HL-60/S4 treated with phorbol 12-myristate 13-acetate at 8.2 ng/mL for 4 days and 3 days (cell line): Measurements from ENCODE around the gene PTPN20.
"Not testable (repeated sequence)": the region's sequence is repeated elsewhere in the genome, so short reads cannot be mapped to it uniquely, and the experiment has no call there.

ENCODE experiments used
- in situ Hi-C: fragments of 300-500 bp; cut with MboI; formaldehyde crosslinking; loops from 2 replicates; pipeline ENCODE4 v1.15.0; 2022; ENCODE audit warnings: low sequenced_read_pairs

The PTPN20 gene

DNA sequence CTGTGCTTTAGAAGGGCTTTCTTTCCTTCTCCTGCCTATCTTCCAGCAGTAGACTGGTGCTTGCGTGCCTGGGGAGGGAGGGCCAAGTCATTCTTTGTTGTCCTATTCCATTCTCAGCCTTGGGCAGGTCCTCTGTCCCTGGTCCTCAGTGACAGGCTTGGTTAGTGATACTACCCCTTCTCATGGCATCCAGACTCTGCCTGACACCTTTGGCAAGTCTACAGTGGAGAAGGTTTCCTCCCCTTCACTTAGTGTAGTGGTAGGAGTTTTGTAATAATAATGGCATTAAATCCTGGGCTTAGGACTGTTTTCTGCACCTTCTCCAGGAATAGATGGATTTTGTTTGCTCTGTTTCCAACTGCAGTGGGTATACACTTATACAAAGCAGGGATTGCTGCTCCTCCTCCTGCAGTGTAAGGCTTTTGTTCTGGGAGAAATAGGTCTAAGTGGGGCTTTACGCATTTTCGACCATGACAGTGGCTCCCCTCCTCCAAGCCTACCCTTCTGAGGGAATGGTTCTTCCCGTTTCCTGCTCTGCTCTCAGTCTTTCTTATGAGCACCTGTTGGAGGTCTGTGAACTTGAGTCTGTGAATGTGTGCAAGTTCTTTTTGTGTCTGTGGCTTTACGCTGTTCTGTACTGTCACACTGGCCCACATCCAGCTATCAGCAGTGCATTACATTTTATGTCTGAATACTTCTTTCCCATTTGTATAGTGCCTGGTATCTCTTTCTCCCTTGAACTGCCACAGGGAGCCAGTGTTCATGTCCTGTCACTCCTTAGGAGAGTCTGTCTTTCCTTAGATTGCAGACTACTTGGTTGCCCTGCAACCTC lies 37.7 kb downstream of the PTPN20 start:
- in situ Hi-C loops, result not testable (repeated sequence)

DNA sequence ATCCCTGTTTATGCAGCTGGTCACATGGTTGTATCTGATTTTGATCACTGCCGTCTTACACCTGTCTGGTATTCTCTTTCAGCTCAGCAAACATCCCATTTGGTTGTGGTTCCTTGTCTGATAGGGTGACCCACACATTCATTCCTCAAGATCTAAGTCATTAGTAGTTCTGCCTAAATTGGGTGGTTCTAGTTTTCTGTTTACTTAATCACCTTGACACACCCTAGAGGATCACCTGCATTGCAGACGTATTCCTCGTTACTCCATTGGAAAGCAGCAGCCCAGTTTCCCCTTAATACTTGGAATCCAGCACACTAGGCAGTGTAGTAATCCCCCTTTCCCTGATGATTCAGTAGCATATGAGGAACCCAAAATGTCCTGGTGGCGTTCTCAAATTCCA lies 41.3 kb downstream of the PTPN20 start:
- in situ Hi-C loops, result not testable (repeated sequence)

DNA sequence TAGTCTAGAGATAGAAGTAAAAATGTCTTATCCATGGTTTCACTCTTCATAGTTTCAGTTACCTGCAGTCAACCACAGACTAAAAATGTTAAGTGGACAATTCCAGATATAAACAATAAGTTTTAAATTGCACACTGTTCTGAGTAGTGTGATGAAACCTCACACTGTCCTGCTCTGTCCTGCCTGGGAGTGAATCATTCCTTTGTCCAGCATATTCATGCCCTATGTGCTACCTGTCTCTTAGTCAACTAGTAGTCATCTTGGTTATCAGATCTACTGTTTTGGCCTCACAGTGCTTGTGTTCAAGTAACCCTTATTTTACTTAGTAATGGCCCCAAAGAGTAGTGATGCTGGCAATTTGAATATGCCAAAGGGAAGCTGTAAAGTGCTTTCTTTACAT lies 49.5 kb downstream of the PTPN20 start:
- in situ Hi-C loops, result not testable (repeated sequence)

DNA sequence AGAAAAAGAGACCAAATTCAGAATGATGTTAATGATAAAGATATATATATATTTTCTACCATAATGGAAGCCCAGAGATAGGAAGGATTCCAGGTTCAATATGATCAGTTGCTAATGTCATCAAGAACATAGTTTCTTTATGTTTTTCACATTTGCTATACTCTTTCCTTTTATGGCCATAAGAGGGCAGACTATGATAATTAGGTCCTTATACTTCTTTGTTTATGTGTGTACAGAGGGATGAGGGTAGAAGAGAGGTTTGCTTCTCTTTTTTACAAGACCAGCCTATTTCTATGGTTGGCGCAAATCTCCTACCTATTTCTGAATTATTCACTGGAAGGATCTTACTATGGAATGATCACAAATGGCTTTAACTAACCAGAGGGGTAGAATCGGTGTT lies 52.1 kb downstream of the PTPN20 start:
- in situ Hi-C loops, result not testable (repeated sequence)

DNA sequence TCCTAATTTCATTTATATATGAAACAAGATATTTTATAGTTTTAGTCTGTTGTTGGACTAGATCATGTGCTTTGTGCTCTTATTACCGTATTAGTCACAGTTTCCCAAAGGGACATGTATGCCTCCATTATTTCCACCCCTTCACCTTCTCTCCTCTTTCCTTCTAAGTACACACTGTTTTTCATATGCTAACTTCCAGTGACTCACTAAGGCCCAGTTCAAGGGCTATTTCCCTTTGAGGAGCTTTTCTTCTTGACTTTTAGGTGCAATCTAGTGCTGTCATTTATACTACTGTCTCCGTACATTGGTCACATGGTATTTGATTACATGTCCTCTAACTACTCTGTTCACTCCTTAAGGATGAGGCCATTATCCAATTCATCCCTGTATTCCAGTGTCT lies 55.8 kb downstream of the PTPN20 start:
- in situ Hi-C loops, result not testable (repeated sequence)

DNA sequence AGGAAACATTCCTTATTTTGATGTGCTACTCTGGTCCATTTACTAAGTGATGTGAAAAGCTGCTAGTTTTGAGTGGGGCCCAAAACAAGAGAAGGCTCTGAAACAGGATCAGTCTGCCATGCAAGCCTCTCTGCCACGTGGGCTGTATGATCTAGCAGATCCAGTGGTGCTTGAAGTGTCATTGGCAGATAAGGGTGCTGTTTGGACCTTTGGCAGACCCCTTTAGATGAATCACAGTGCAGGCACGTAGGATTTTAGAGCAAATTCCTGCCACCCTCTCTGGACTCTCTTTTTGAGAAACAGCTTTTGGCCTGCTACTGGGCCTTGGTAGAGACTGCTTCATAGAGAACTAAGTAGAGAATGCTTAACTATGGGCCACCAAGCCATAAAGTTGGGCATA lies 69.0 kb downstream of the PTPN20 start:
- in situ Hi-C loops, result not testable (repeated sequence)

DNA sequence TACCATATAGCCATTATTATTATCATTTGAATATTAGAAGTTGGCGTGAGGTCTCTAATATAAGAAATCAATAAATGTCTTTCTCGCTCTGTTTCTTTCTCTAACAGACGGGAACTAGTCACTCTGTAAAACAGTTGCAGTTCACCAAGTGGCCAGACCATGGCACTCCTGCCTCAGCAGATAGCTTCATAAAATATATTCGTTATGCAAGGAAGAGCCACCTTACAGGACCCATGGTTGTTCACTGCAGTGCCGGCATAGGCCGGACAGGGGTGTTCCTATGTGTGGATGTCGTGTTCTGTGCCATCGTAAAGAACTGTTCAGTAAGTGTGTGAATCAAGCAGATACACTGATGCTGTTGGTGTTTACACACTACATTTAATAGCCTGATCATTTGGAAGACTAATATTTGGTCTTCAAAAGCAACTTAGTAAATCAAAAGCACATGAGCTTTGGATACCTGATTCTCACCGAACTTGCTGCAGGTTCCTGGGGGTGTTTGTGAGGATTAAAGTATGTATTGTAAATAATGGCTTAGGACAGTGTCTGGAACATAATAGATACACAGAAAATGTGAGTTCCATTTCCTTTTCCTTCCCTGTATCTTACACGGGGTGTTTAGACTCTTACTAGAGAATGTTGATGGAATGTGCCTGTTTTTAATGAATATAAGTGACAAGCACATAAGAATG lies 76.2 kb downstream of the PTPN20 start:
- in situ Hi-C loops, result not testable (repeated sequence)

DNA sequence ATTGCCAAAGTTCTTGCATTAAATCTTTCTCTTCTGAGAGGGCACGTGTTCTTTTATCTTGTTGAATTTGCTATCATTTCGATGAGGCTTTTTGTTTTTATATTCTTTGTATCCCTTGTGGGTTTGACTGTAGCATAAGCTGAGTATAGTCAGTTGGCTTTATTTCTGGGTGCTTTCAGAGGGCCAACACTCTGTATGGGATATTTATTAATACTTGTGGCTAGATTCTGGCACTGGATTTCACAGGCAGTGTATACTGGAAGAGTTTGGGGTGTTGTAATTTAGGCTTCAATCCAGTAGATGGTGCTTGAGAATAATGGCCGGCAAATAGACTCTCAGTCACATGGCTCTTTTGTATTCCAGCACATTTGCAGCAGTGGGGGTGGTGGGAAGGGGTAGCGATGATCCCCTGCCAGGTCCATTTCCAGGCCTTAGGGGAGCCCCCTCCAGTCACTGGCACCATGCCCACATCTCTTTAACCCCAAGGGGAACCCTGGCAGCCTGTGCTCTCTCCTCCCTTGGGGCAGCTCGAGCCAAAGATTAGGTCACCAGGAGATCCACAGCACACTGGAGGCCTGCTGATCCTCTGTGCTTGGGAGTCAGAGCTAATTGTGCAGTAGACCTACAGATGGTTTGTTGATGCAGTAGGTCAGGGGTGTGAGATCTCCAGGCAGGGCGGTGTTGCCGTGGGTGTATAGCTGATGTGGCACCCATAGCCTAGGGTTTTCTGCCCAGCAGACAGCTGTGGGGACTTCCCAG lies 81.8 kb downstream of the PTPN20 start:
- in situ Hi-C loops, result no loop called here

DNA sequence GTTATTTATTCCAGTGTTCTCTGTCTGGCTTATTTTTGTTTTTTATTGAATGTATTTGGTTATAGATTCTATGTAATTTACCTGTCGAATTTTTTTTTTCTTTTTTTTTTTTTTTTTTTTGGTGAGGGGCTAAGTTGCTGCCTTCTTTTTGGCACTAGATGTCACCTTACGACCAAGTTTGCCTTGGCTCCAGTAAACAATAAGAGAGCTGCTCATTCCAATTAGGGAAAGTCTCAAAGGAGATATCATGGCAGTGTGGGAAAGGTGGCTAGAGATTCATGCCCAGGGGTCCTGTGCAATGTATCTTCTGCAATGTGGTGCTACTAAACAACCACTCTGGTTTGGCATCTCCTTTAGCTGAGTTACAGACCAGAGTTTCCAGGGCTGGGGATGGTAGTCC lies 84.0 kb downstream of the PTPN20 start:
- in situ Hi-C loops, result no loop called here

DNA sequence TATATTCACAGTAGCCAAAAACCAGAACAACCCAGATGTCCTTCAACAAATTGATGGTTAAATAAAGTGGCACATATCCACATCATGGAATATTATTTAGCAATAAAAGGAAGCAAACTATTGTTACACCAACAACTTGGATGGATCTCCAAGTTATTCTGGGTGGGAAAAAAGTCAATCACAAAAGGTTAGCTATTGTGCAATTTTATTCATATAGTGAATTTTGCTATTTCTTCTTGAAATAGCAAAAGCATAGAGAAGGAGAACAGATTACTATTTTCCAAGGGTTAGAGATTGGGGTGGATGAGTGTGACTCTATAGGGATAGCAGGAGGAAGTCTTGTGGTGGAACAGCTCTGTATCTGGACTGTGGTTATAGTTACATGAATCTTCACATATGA lies 87.0 kb downstream of the PTPN20 start:
- in situ Hi-C loops, result no loop called here

DNA sequence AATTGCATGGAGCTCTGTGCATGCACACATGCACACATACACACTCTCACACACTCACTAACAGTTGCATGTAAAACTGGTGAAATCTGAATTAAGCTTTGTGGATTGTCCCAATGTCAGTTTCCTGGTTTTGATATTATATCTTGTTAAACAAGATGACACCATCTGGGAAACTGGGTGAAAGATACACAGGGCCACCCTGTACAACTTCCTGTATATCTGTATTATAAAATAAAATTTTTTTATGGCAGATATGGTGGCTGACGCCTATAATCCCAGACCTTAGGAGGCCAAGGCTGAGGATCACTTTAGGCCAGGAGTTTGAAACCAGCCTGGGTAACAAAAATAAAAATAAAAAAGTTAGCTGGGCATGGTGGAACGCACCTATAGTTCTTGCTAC lies 87.4 kb downstream of the PTPN20 start:
- in situ Hi-C loops, result no loop called here

DNA sequence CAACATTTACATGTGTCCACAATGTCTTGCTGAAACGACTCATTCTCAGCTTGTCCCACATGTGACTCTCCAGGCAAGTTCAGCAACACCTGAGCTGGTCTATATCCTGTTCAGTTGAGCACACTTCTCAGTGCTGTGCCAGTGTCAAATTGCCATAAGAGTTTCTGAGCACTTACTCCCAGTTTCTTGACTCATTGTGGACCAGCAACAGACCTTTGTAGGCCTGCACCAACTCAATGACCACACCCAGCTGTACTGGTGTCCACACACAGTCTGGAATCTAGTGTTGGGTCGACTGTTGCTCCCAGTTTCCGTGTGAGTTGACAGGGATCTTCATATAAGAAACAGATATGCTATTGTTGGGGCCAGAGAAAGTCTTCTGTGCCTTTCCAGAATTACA lies 88.0 kb downstream of the PTPN20 start:
- in situ Hi-C loops, result no loop called here

DNA sequence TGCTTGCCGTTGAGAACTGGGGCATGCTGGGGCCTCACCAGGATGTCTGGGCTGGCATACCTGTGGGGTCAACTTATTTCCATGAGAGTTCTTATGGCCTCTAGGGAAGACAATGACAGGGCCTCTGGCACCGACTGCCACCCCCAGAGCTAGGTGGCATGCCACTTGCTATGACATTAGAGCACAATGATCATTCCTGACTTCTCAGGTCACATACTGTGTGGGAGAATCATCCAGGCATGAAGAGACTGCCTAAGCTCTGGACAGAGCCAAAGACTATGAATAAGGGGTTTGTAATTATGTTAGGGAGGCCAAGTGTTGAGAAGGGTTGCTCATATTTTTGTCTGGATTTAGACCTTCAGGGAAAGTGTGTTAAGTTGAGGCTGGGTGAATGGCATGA lies 97.5 kb downstream of the PTPN20 start:
- in situ Hi-C loops, result no loop called here

DNA sequence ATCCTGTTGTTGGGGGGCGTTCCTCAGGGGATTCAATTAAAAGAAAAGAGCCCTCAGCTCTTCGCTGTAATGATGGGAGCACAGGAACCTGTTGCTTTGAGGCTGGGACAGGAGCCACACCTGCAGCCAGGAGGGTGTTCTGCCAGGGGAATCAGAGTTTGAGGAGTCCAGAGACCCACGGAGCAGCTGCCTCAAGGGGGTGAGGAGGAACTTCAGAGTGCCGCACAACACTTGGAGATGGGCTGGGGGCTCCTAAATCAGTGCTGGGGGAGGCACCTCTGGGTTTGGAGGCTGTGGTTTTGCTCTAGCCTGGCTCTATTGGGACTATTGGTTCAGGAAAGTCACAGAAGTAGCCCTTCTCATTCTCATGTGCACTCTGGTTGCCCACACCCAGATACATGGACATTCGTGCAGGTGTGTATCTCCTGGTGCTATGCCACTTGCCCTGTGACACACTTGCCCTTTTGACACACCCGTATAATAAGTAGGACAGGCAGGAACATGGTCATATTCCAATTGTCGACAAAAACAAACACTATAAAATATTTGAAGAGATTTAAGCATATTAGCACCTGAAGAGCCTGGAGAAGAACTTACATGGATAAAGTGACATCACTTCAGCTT lies 98.1 kb downstream of the PTPN20 start:
- in situ Hi-C loops, result no loop called here

DNA sequence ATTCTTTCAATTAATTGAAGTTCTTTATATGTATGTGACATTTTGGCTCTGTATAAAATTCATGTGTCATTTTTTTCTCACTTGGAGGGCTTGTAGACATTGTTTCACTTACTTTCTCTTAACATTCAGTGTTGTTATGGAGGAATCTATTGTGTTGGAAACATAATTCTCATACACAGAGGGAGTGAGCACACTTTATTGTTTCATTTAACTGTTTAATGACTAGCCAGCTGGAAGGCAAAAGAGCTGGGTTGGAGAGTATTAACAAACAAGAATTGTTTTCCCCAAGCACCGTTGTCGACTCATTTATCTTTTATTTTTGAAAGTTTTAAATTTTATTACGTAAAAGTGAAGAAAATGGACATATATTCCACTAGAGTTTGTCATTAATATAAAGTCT lies 98.8 kb downstream of the PTPN20 start:
- in situ Hi-C loops, result no loop called here

DNA sequence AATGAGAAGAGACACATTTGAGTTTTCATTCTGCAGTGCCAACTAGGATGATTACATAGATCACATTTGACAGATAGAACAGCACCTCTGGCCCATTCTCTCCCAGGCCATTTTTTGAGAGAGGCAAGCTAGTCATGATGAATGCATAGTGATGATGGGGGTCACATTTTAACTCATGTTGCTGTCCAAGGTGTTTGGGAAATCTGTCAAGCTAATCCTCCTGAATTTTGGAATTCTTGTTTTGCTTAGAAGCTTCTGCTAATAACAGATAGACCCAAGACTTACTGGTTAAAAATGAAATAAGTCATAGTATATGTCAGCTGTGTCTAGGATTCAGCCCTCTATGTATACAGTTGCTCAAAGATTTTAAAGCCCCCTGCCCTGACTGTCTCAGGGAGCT lies 101.0 kb downstream of the PTPN20 start:
- in situ Hi-C loops, result no loop called here

DNA sequence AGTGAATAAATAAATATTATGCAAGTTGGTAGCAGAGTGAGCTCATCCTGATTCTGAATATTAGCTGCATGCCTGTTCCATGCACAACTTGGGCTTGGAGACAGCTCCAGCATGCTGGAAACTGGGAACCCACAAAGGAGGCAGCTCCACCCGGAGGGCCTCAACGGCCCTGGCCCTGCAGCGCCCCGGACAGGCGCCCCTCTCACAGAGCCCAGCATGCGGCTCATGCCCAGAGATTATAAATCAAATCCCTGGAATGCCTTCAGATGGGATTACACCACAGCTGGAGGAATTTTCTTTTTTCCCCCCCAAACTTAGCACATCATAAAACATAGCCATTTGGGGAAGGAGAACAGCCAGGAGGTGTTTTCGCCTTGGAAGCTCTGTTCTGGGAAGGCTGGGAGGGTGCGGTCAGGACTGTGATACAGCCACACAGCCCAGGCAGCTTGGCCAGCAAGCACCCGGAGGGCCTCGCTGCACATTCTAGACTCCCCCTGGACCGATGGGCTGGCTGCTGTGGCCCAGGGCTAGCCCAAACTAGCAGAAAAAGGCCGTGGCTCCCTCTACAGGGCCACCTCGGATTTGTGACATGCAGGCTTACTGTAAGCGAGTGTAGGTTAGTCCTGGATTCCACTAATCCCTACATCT lies 102.4 kb downstream of the PTPN20 start:
- in situ Hi-C loops, result no loop called here

DNA sequence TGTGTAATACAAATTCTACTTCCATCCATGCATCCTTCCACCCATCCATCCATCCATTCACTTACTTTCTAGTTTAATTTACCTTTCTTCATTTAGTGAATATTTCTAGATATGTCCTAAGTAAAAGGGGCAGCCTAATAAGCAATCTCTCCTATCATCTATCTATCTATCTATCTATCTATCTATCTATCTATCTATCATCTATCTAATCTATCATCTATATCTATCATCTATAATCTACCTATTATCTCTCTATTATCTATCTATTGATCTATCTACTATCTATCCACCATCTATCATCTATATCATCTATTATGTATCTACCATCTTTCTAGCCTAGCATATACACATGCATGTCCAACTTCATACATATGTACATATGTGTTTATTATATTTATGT lies 104.2 kb downstream of the PTPN20 start:
- in situ Hi-C loops, result no loop called here

DNA sequence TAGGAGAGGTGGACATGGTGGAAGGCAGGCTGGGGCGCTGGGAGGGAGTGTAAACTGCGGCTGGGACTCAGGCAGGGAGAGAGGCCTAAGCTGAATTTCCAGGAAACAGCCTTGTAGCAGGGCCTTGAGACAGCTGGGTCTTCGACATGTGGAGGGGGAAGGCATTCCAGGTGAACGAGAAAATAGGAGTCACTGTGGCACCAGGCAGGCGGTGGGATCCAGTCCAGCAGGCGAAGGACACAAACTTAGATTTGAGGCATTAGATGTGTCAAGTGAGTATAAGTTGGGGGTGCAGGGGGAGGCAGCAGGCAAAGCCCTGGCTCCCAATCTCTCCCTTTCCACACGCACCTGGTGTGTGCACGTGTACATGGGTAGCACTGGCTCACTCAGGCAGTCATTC lies 105.3 kb downstream of the PTPN20 start:
- in situ Hi-C loops, result no loop called here

DNA sequence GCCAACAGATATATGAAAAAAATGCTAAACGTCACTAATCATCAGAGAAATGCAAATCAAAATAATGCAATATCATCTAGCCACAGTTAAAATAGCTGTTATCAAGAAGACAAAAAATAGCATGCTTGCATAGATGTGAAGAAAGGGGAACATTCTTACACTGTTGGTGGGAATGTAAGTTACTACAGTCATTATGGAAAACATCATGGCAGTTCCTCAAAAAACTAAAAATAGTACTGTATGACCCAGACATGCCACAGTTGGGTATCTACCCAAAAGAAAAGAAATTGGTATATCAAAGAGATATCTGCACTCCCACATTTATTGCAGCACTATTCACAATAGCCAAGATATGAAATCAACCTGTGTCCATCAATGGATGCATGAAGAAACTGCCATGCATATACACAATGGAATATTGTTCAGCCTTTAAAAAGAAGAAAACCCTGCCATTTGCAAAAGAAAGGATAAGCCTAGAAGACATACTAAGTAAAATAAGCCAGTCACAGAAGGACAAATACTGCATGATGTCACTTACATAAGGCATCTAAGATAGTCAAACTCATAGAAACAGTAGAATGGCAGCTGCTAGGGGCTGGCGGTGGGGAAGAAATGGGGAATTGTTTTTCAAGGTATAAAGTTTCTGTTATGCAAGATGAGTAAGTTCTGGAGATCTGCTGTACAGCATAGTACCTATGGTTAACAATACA lies 107.0 kb downstream of the PTPN20 start:
- in situ Hi-C loops, result no loop called here
